K562 (cell line): ENCODE data around the gene GMDS. TPM values are rescaled to one million over a fixed set of nuclear protein-coding genes. Genes with fewer than 3 reads are reported as not detected.

Source experiments
- ATAC-seq: fragments of 200-7000 bp; cut with Tn5 transposase; 3 replicates; pipeline ENCODE4 v1.9.1; 2020; ENCODE audit warnings: moderate library complexity
- BruUV-seq: library from RNA; stranded (reverse); fragments of 400-500 nt; replicated peaks from 2 replicates; lab custom pipeline; 2021; lab: Mats Ljungman, UMichigan
- CTCF ChIA-PET: fragments of 300-600 bp; formaldehyde crosslinking; extraction: SDS; loops from one replicate; lab custom pipeline; 2021; ENCODE audit warnings: low intra/inter-chr PET ratio; lab: Yijun Ruan, JAX
- POLR2A ChIA-PET: fragments of 300-600, 350-650 bp; sonication (Branson Sonifier 250); formaldehyde crosslinking; extraction: SDS; loops from one replicate; lab custom pipeline; 2021; ENCODE audit warnings: antibody characterized with exemption, inconsistent platforms; lab: Yijun Ruan, JAX
- DNase-seq, 4 experiments: peaks; one replicate each; pipeline versions ENCODE4 v3.0.0 to v3.0.0-alpha.2; 2011 to 2018; ENCODE audit warnings: low spot score in 3 of 4, mixed read lengths in 3 of 4; ENCODE audit errors: extremely low read depth in 1 of 4
- FAIRE-seq: peaks from 2 replicates; lab custom pipeline; 2011; peaks lifted over from hg19 to GRCh38; lab: Jason Lieb, UNC
- H2AFZ ChIP-seq: 2 replicates; pipeline ENCODE4 v1.6.0; 2011; ENCODE audit warnings: low read depth, low read length, control low read depth, inconsistent platforms
- H3K27ac ChIP-seq: fragments of 200-600 bp; 3 replicates; pipeline ENCODE4 v1.8.0; 2011; ENCODE audit warnings: low read depth, mild to moderate bottlenecking, control low read depth, inconsistent platforms, low read length, moderate library complexity, mixed read lengths; ENCODE audit errors: extremely low read depth
- H3K27me3 ChIP-seq, 2 experiments: fragments of 300-600 bp in 1 of 2; 2 replicates in 1 of 2; 3 replicates in 1 of 2; pipeline versions ENCODE4 v1.6.0 to v1.8.0; 2011; ENCODE audit warnings: inconsistent platforms in 2 of 2, low read length in 2 of 2, mild to moderate bottlenecking in 1 of 2, mixed read lengths in 1 of 2, moderate library complexity in 1 of 2; ENCODE audit not compliant: control insufficient read depth in 2 of 2, insufficient read depth in 2 of 2
- H3K36me3 ChIP-seq: fragments of 300-600 bp; 3 replicates; pipeline ENCODE4 v1.8.0; 2011; ENCODE audit warnings: mild to moderate bottlenecking, low read length, inconsistent platforms; ENCODE audit not compliant: control insufficient read depth, insufficient read depth
- H3K4me1 ChIP-seq, 2 experiments: fragments of 200-600 bp in 1 of 2; replicated peaks in 1 of 2; 2 replicates in 1 of 2; 3 replicates in 1 of 2; pipeline versions ENCODE4 v1.5.1 to v1.8.0; 2011; ENCODE audit warnings: inconsistent platforms in 2 of 2, low read length in 2 of 2, mild to moderate bottlenecking in 1 of 2, mixed read lengths in 1 of 2, moderate library complexity in 1 of 2; ENCODE audit not compliant: control insufficient read depth in 2 of 2, insufficient read depth in 2 of 2
- H3K4me2 ChIP-seq: 2 replicates; pipeline ENCODE4 v1.6.1; 2011; ENCODE audit warnings: low read length, control low read depth, inconsistent platforms, mixed read lengths; ENCODE audit not compliant: insufficient read depth
- H3K4me3 ChIP-seq: fragments of 200-600 bp; sonication (generic), shearing (Covaris generic); 2 replicates; pipeline ENCODE4 v1.5.1; 2016; ENCODE audit warnings: control low read depth, inconsistent platforms
- H3K79me2 ChIP-seq: fragments of 200-600 bp; 3 replicates; pipeline ENCODE4 v1.8.0; 2011; ENCODE audit warnings: low read length, inconsistent platforms; ENCODE audit not compliant: control insufficient read depth, insufficient read depth
- H3K9ac ChIP-seq, 2 experiments: 2 replicates each; pipeline versions ENCODE4 v1.6.0 to v1.6.1; 2011; ENCODE audit warnings: low read depth in 2 of 2, low read length in 2 of 2, control low read depth in 1 of 2, inconsistent platforms in 1 of 2, mild to moderate bottlenecking in 1 of 2, mixed read lengths in 1 of 2; ENCODE audit not compliant: insufficient read depth in 1 of 2
- H3K9me1 ChIP-seq: one replicate; pipeline ENCODE4 v1.6.0; 2011; ENCODE audit warnings: inconsistent platforms, mild to moderate bottlenecking, low read length, moderate library complexity; ENCODE audit not compliant: control insufficient read depth, insufficient read depth
- H3K9me3 ChIP-seq: replicated peaks from 2 replicates; pipeline ENCODE4 v1.5.1; 2011; ENCODE audit warnings: low read depth, low read length, inconsistent platforms; ENCODE audit not compliant: control insufficient read depth, insufficient read depth
- H4K20me1 ChIP-seq: replicated peaks from 2 replicates; pipeline ENCODE4 v1.6.1; 2011; ENCODE audit warnings: low read length, inconsistent platforms, mixed read lengths; ENCODE audit not compliant: control insufficient read depth, insufficient read depth
- CBFA2T3 ChIP-seq: fragments of 450-650 bp; IDR thresholded peaks from 2 replicates; pipeline ENCODE4 v1.6.1; 2017
- CREB1 ChIP-seq, 2 experiments: sonication (generic) in 1 of 2; formaldehyde crosslinking in 1 of 2; IDR thresholded peaks; 2 replicates each; pipeline versions ENCODE4 v1.6.1 to v1.8.0; 2012 to 2022; ENCODE audit warnings: inconsistent platforms in 1 of 2, mild to moderate bottlenecking in 1 of 2, missing genetic modification reagents in 1 of 2, moderate library complexity in 1 of 2
- POLR2A ChIP-seq: fragments of 450-650 bp; conservative IDR thresholded peaks from 2 replicates; pipeline ENCODE4 v1.6.1; 2016
- RUNX1 ChIP-seq: sonication (generic); IDR thresholded peaks from 2 replicates; pipeline ENCODE4 v1.6.1; 2016; ENCODE audit warnings: antibody characterized with exemption, low read depth
- SMARCA5 ChIP-seq: fragments of 450-650 bp; IDR thresholded peaks from 2 replicates; pipeline ENCODE4 v1.6.1; 2016
- TCF7 ChIP-seq: sonication (generic); IDR thresholded peaks from 2 replicates; pipeline ENCODE4 v1.6.1; 2016; ENCODE audit warnings: antibody characterized with exemption, borderline replicate concordance
- ZBTB11 ChIP-seq, 3 experiments: fragments of 200-800 bp in 1 of 3; fragments of 250-450 bp in 1 of 3; fragments of 450-650 bp in 1 of 3; sonication (Bioruptor Pico) in 1 of 3; sonication (Bioruptor generic) in 1 of 3; formaldehyde crosslinking in 1 of 3; IDR thresholded peaks; 2 replicates each; pipeline versions ENCODE4 v1.6.1 to v1.8.0; 2016 to 2022; ENCODE audit warnings: mild to moderate bottlenecking in 2 of 3, missing genetic modification characterization in 2 of 3, missing compliant biosample characterization in 1 of 3, moderate library complexity in 1 of 3
- ZNF124 ChIP-seq: sonication (generic); formaldehyde crosslinking; IDR thresholded peaks from 2 replicates; pipeline ENCODE4 v1.8.1; 2022; ENCODE audit warnings: missing genetic modification reagents
- ZNF668 ChIP-seq: fragments of 250-450 bp; sonication (Bioruptor Pico); IDR thresholded peaks from 2 replicates; pipeline ENCODE4 v1.8.0; 2022; ENCODE audit warnings: mild to moderate bottlenecking, inconsistent platforms
- ZNF764 ChIP-seq: fragments of 250-450 bp; sonication (Bioruptor Pico); IDR thresholded peaks from 2 replicates; pipeline ENCODE4 v1.4.0; 2020; ENCODE audit warnings: low read depth, mild to moderate bottlenecking, moderate library complexity
- WGBS: fragments of 100-300 bp; shearing (Covaris generic); methylation state at CpG from one replicate; pipeline ENCODE4 v1.1.6; 2016; ENCODE audit warnings: low coverage, mixed read lengths; ENCODE audit not compliant: insufficient coverage; ENCODE audit errors: missing lambda C conversion rate; 5-methylcytosine and 5-hydroxymethylcytosine counted together
- in situ Hi-C: fragments of 300-500 bp; cut with MboI; formaldehyde crosslinking; loops from 4 replicates; pipeline ENCODE4 v1.15.0; 2018; ENCODE audit warnings: inconsistent platforms, mixed read lengths
- intact Hi-C: fragments of 100-400 bp; cut with micrococcal nuclease; formaldehyde crosslinking; loops from 2 replicates; pipeline ENCODE4 v1.14.2; 2022
- polyA plus RNA-seq, 8 experiments: library from polyadenylated mRNA; depleted of rRNA in 4 of 8; stranded (reverse) in 5 of 8; unstranded in 3 of 8; fragments of >200 nt; fragmentation: Nextera tagmentation in 2 of 8; fragmentation: Illumina TruSeq in 1 of 8; extraction: Ambion mirVana in 2 of 8; extraction: Trizol in 1 of 8; gene quantifications; 2 replicates each; pipeline versions ENCODE4 v1.2.1 to v1.2.3, GENCODE V29; 2011 to 2014; ENCODE audit warnings: inconsistent platforms in 1 of 8, missing spikeins in 1 of 8
- total RNA-seq, 7 experiments: library from RNA; depleted of rRNA in 6 of 7; stranded (reverse); fragments of >200 nt in 6 of 7; fragmentation: Illumina TruSeq in 2 of 7; extraction: Trizol in 2 of 7; gene quantifications; 2 replicates each; pipeline versions ENCODE4 v1.2.1 to v1.2.3, GENCODE V29; 2011 to 2021; ENCODE audit warnings: low replicate concordance in 1 of 7
- TF ChIP-seq, protein P1 (sequence below): fragments of 450-650 bp; formaldehyde crosslinking; IDR thresholded peaks from 2 replicates; pipeline ENCODE4 v1.4.0; 2020; ENCODE audit warnings: mild to moderate bottlenecking

The GMDS gene
- total and polyA plus RNA-seq, 9 of the 15 experiments (the other 6 are each of a cell fraction or from before 2014, with no cell fraction given), result 0.48 to 31.8 (median 13.4) TPM

- TF ChIP-seq ZBTB11 (CRISPR knock-in tag; IDR thresholded peaks at IDR 0.05), result no peak
- no peak for TF ChIP-seq SMARCA5
- no peak for TF ChIP-seq RUNX1
- TF ChIP-seq, all 486 proteins: peak for 0
Observed at GRCh38 chr6:2134554-2134953, 110.9 kb downstream of the GMDS start (continued).

GRCh38 chr6:2133716-2134310 is 111.6 kb downstream of the GMDS start:
- Histone ChIP-seq H3K79me2 (no peaks in the 10 kb centered on the region), H3K4me2 (no peak overlapping the region), H3K27me3 (peaks cover under 1 to 5% of the 10 kb centered on the region in 2 experiments; a peak in 3 of 5 replicates), H3K9ac (no peak overlapping the region), H3K4me1 (no peaks in the 10 kb centered on the region), H3K9me3 (no peaks in the 10 kb centered on the region), H2AFZ (no peak overlapping the region), H3K36me3 (no peaks in the 10 kb centered on the region), H3K27ac (no peak overlapping the region), H3K9me1 (no peaks in the 10 kb centered on the region), H4K20me1 (peaks cover 16% of the 10 kb centered on the region; the same call in 1 of the 2 replicates), H3K4me3 (no peak overlapping the region)
- no peak for FAIRE-seq
- no peak for ATAC-seq
- POLR2A ChIA-PET, result interaction anchor here (0.9 kb wide), 1 partner anchor 11 kb away, joined by 3 read pairs; no protein-coding TSS in a partner anchor
- no peak for TF ChIP-seq ZNF124 (CRISPR knock-in tag)
- no peak for TF ChIP-seq CBFA2T3
- TF ChIP-seq CREB1 (IDR thresholded peaks at IDR 0.05), result no peak
- TF ChIP-seq CREB1 (CRISPR knock-in tag; IDR thresholded peaks at IDR 0.05), result no peak
- TF ChIP-seq TCF7, result no peak
- TF ChIP-seq ZNF764 (CRISPR knock-in tag), result no peak
- TF ChIP-seq ZNF668 (CRISPR knock-in tag), result no peak
- TF ChIP-seq POLR2A, result no peak
- TF ChIP-seq, protein P1, sequence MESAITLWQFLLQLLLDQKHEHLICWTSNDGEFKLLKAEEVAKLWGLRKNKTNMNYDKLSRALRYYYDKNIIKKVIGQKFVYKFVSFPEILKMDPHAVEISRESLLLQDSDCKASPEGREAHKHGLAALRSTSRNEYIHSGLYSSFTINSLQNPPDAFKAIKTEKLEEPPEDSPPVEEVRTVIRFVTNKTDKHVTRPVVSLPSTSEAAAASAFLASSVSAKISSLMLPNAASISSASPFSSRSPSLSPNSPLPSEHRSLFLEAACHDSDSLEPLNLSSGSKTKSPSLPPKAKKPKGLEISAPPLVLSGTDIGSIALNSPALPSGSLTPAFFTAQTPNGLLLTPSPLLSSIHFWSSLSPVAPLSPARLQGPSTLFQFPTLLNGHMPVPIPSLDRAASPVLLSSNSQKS, result no peak
- in situ Hi-C loops (no loop called here), intact Hi-C loops (no loop called here)
- 7% methylated on average over 7 of the region's 7 CpGs for WGBS
- CTCF ChIA-PET, result no interaction called here
- no peak for DNase-seq
- no TSS peak for BruUV-seq
